Measurements from ENCODE around the gene VPS33A.

The VPS33A gene

GRCh38 chr12:122298071-122298748, 31.9 kb upstream of the VPS33A start:
- no peaks in the 10 kb centered on the region for H3K4me1 ChIP-seq (ENCODE audit: insufficient read depth, poor library complexity, severe bottlenecking)
- H3K36me3 ChIP-seq (ENCODE audit: low read depth): peaks cover 31% of the 10 kb centered on the region
- no peak for ATAC-seq (ENCODE audit: low read depth)
- no peaks in the 10 kb centered on the region for H3K27me3 ChIP-seq (ENCODE audit: insufficient read depth, poor library complexity, severe bottlenecking)
- no peaks in the 10 kb centered on the region for H3K9me3 ChIP-seq (ENCODE audit: severe bottlenecking)
- DNase-seq (ENCODE audit: low spot score): no peak
- no peak for TF ChIP-seq CTCF (IDR thresholded peaks at IDR 0.05; ENCODE audit: poor library complexity, severe bottlenecking)
- H3K27ac ChIP-seq (ENCODE audit: poor library complexity, severe bottlenecking): no peak overlapping the region
- no peak overlapping the region for H3K4me3 ChIP-seq (ENCODE audit: severe bottlenecking)

DNA sequence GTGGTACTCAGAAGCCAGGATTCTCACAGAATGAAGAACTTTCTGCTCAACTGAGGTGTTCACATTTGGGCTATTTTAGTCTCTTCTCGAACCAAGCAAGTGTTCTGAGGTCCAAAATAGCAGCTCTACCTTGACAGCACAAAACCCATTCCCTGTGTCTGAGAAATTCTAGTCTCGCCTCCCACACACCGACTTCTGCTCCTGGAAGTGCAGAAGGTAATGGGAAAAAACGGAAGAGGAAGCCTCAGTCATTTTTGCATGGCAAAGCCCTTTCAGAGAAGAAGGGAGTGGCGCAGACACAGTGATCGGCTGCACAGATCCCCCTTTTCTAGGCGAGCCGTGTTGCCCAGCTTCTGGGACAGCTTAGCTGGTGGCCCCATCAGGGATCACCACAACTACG, 31.2 kb upstream of the VPS33A start:
- Histone ChIP-seq H3K9me3 (ENCODE audit: severe bottlenecking) (no peaks in the 10 kb centered on the region), H3K4me3 (ENCODE audit: severe bottlenecking) (no peak overlapping the region), H3K27me3 (ENCODE audit: insufficient read depth, poor library complexity, severe bottlenecking) (no peaks in the 10 kb centered on the region), H3K36me3 (ENCODE audit: low read depth) (peaks cover 31% of the 10 kb centered on the region), H3K4me1 (ENCODE audit: insufficient read depth, poor library complexity, severe bottlenecking) (no peaks in the 10 kb centered on the region), H3K27ac (ENCODE audit: poor library complexity, severe bottlenecking) (no peak overlapping the region)
- DNase-seq (ENCODE audit: low spot score): no peak
- no peak for TF ChIP-seq CTCF (IDR thresholded peaks at IDR 0.05; ENCODE audit: poor library complexity, severe bottlenecking)
- ATAC-seq (ENCODE audit: low read depth): no peak

DNA sequence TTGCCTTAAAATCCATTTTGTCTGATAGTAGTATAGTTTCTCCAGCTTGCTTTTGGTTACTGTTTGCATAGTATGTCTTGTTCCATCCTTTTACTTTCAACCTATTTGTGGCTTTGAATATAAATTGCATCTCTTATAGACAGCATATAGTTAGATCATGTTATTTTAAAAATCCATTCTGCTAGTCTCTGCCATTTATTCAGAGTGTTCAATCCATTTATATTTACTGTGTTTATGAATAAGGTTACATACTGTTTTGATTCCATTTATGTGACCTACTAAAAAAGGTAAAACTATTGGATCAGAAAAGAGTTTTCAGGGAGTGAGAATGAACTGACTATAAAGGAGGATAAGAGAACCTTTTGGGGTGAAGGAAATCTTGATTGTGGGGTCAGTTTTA, 29.6 kb upstream of the VPS33A start:
- H3K27ac ChIP-seq (ENCODE audit: poor library complexity, severe bottlenecking): no peak overlapping the region
- TF ChIP-seq CTCF (IDR thresholded peaks at IDR 0.05; ENCODE audit: poor library complexity, severe bottlenecking): no peak
- no peaks in the 10 kb centered on the region for H3K27me3 ChIP-seq (ENCODE audit: insufficient read depth, poor library complexity, severe bottlenecking)
- H3K4me1 ChIP-seq (ENCODE audit: insufficient read depth, poor library complexity, severe bottlenecking): no peaks in the 10 kb centered on the region
- no peak overlapping the region for H3K4me3 ChIP-seq (ENCODE audit: severe bottlenecking)
- H3K36me3 ChIP-seq (ENCODE audit: low read depth): peaks cover 17% of the 10 kb centered on the region
- ATAC-seq (ENCODE audit: low read depth): no peak
- no peak for DNase-seq (ENCODE audit: low spot score)
- no peaks in the 10 kb centered on the region for H3K9me3 ChIP-seq (ENCODE audit: severe bottlenecking)

- H3K27me3 ChIP-seq (ENCODE audit: insufficient read depth, poor library complexity, severe bottlenecking): no peaks in the 10 kb centered on the region
- no peak for DNase-seq (ENCODE audit: low spot score)
- ATAC-seq (ENCODE audit: low read depth): no peak
- TF ChIP-seq CTCF (IDR thresholded peaks at IDR 0.05; ENCODE audit: poor library complexity, severe bottlenecking): no peak
- no peak overlapping the region for H3K27ac ChIP-seq (ENCODE audit: poor library complexity, severe bottlenecking)
- H3K36me3 ChIP-seq (ENCODE audit: low read depth): peaks cover 21% of the 10 kb centered on the region
- H3K4me3 ChIP-seq (ENCODE audit: severe bottlenecking): no peak overlapping the region
- no peaks in the 10 kb centered on the region for H3K4me1 ChIP-seq (ENCODE audit: insufficient read depth, poor library complexity, severe bottlenecking)
- H3K9me3 ChIP-seq (ENCODE audit: severe bottlenecking): no peaks in the 10 kb centered on the region
Observed at GRCh38 chr12:122293081-122293480, 26.8 kb upstream of the VPS33A start.

GRCh38 chr12:122291431-122291830, 25.1 kb upstream of the VPS33A start:
- no peaks in the 10 kb centered on the region for H3K9me3 ChIP-seq (ENCODE audit: severe bottlenecking)
- no peaks in the 10 kb centered on the region for H3K27me3 ChIP-seq (ENCODE audit: insufficient read depth, poor library complexity, severe bottlenecking)
- H3K4me1 ChIP-seq (ENCODE audit: insufficient read depth, poor library complexity, severe bottlenecking): no peaks in the 10 kb centered on the region
- ATAC-seq (ENCODE audit: low read depth): no peak
- no peak for TF ChIP-seq CTCF (IDR thresholded peaks at IDR 0.05; ENCODE audit: poor library complexity, severe bottlenecking)
- H3K36me3 ChIP-seq (ENCODE audit: low read depth): peaks cover 29% of the 10 kb centered on the region
- H3K4me3 ChIP-seq (ENCODE audit: severe bottlenecking): no peak overlapping the region
- no peak overlapping the region for H3K27ac ChIP-seq (ENCODE audit: poor library complexity, severe bottlenecking)
- DNase-seq (ENCODE audit: low spot score): no peak

Data from RWPE2 (cell line).